GM19372 (cell line): ENCODE results near the gene TMPRSS15.

ENCODE experiments used
- ATAC-seq: cut with Tn5 transposase; IDR thresholded peaks from one replicate; pipeline ENCODE4 v1.9.1; 2021; ENCODE audit warnings: mild to moderate bottlenecking, low read depth, moderate library complexity; ENCODE audit not compliant: unreplicated experiment

The TMPRSS15 gene

GRCh38 chr21:18248171-18248570 lies 155.4 kb downstream of the TMPRSS15 start:
- ATAC-seq = no peak

- no peak for ATAC-seq
Observed at GRCh38 chr21:18245464-18245967, 158.1 kb downstream of the TMPRSS15 start.

GRCh38 chr21:18244671-18245463 lies 158.7 kb downstream of the TMPRSS15 start, which contains the start of gene CHODL:
Gene CHODL (plus strand): TSS chr21:18244833. CDS start chr21:18245224, 391 bp downstream.
- no peak for ATAC-seq

- no peak for ATAC-seq
Observed at GRCh38 chr21:18235545-18235944, 168.0 kb downstream of the TMPRSS15 start.

GRCh38 chr21:18228060-18228739 lies 175.4 kb downstream of the TMPRSS15 start:
- ATAC-seq = no peak

GRCh38 chr21:18222346-18222745 lies 181.2 kb downstream of the TMPRSS15 start:
- no peak for ATAC-seq

- ATAC-seq = no peak
Observed at GRCh38 chr21:18220498-18220897, 183.1 kb downstream of the TMPRSS15 start.
